NCI-H2196 (cell line): ENCODE data around the gene PLAC8L1.

Source experiments
- DNase-seq: peaks from one replicate; lab custom pipeline; 2025; ENCODE audit not compliant: unreplicated experiment; lab: John Stamatoyannopoulos, UW

The PLAC8L1 gene

GRCh38 chr5:146047396-146047795 is 58.0 kb downstream of the PLAC8L1 start:
- DNase-seq: no peak

DNA sequence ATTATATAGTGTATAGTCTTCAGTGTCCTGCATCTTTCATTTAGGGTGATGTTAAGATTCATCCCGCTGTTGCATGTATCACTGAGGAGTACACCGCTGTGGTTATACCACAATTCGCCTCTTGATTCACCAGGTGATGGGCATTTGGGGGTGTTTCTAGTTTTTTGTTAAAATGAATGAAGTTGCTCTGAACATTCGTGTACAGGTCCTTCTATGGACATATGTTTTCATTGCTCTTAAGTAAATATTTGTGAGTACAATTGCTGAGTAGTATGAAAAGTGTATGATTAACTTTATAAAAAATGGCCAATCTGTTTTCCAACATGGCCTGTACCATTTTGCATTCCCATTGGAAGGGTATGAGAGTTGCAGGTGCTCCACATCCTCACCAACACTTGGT is 61.7 kb downstream of the PLAC8L1 start:
- no peak for DNase-seq

DNA sequence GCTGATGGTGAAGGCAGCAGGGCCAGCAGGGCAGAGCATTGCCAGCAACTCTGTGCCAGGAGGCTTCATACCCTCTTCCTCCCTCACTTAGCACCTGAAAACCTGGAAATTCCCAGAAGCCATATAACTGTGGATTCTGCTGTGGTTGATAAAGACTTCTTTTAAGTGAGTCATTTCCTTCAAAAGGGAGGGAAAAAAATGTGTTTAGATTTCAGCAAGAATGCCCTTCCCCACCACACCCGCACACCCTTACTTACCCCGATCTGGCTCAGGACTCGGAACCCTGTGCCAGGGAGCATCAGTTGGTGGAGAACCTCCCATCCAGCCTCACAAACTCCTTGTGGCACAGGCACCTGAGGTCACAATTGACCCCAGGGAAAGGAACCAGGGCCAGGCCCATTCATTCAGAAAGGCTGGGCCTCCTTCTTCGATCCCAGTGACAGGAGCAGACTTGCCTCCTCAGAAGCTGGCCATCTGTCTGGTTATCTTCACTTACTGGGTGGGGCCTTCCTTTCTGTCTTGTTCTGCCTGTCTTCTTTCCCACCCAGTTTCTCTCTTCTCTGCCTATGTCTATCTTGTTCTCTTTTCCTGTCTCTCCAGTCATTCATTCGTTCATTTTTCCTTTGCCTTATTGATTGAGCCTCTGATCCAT is 62.6 kb downstream of the PLAC8L1 start:
- DNase-seq: no peak

- no peak for DNase-seq
Observed at GRCh38 chr5:146041180-146041789, 64.1 kb downstream of the PLAC8L1 start.

- no peak for DNase-seq
Observed at GRCh38 chr5:146040527-146040926, 64.8 kb downstream of the PLAC8L1 start.

DNA sequence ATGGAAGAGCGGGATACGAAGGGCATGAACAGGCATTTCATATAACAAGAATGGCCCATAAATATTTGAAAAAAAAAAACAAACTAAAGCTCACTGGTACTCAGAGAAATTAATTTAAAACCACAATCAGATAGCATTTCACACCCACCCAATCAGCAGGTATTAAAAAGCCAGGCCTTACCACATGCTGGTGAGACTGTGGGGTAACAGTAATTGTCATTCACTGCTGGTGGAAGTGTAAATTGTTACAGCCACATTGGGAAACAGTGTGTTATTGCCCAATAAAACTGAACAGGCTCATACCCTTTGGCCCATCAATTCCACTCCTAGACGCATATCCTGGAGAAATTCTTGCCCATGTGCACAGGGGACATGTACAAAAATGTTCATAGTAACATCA is 66.0 kb downstream of the PLAC8L1 start:
- no peak for DNase-seq

DNA sequence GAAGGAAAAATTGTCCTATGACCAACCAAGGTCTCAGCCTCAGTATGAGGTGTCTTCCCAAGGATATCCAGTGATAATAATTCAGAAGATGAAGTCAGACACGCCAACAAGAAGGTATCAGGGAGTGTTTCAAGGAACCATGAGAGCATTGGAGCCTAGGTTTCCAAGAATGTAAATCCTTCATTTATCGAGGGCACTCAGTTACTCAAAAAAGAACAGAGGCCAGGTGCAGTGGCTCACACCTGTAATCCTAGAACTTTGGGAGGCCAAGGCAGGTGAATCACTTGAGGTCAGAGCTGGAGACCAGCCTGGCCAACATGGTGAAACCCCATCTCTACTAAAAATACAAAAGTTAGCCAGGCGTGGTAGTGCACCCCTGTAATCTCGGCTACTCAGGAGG is 70.8 kb downstream of the PLAC8L1 start:
- DNase-seq: no peak
